ENCODE results near the gene ZNF423.

ZNF423 gene

GRCh38 chr16:49640581-49640980 is 215.3 kb downstream of the ZNF423 start:
- no peak for DNase-seq (ENCODE audit: low read depth in 3 of 3)

- DNase-seq (ENCODE audit: low read depth in 3 of 3) = no peak
Observed at GRCh38 chr16:49639739-49640431, 216.0 kb downstream of the ZNF423 start.

GRCh38 chr16:49638673-49639610 is 217.0 kb downstream of the ZNF423 start:
- no peak for DNase-seq (ENCODE audit: low read depth in 3 of 3)

- DNase-seq (ENCODE audit: low read depth in 3 of 3) = no peak
Observed at GRCh38 chr16:49637933-49638672, 217.8 kb downstream of the ZNF423 start.

GRCh38 chr16:49637511-49637910 is 218.4 kb downstream of the ZNF423 start:
- no peak for DNase-seq (ENCODE audit: low read depth in 3 of 3)

- no peak for DNase-seq (ENCODE audit: low read depth in 3 of 3)
Observed at GRCh38 chr16:49636608-49637007, 219.3 kb downstream of the ZNF423 start.

- DNase-seq (ENCODE audit: low read depth in 3 of 3) = no peak
Observed at GRCh38 chr16:49635591-49636581, 220.0 kb downstream of the ZNF423 start.

- DNase-seq (ENCODE audit: low read depth in 3 of 3) = no peak
Observed at GRCh38 chr16:49635009-49635350, 220.9 kb downstream of the ZNF423 start.

- DNase-seq (ENCODE audit: low read depth in 3 of 3) = no peak
Observed at GRCh38 chr16:49634235-49635008, 221.5 kb downstream of the ZNF423 start.

GRCh38 chr16:49632795-49633184 is 223.1 kb downstream of the ZNF423 start:
- no peak for DNase-seq (ENCODE audit: low read depth in 3 of 3)

GRCh38 chr16:49632086-49632794 is 223.7 kb downstream of the ZNF423 start:
- DNase-seq (ENCODE audit: low read depth in 3 of 3) = no peak

GRCh38 chr16:49631187-49632041 is 224.5 kb downstream of the ZNF423 start:
- no peak for DNase-seq (ENCODE audit: low read depth in 3 of 3)

GRCh38 chr16:49630783-49631182 is 225.1 kb downstream of the ZNF423 start:
- DNase-seq (ENCODE audit: low read depth in 3 of 3) = no peak

- no peak for DNase-seq (ENCODE audit: low read depth in 3 of 3)
Observed at GRCh38 chr16:49629851-49630250, 226.1 kb downstream of the ZNF423 start.

GRCh38 chr16:49628148-49628547 is 227.8 kb downstream of the ZNF423 start:
- DNase-seq (ENCODE audit: low read depth in 3 of 3) = no peak

- no peak for DNase-seq (ENCODE audit: low read depth in 3 of 3)
Observed at GRCh38 chr16:49625311-49626065, 230.4 kb downstream of the ZNF423 start.

GRCh38 chr16:49623501-49624266 is 232.2 kb downstream of the ZNF423 start:
- no peak for DNase-seq (ENCODE audit: low read depth in 3 of 3)
